HG02885 (cell line): Measurements from ENCODE around the gene USP6.
"Not testable (repeated sequence)": the region's sequence is repeated elsewhere in the genome, so short reads cannot be mapped to it uniquely, and the experiment has no call there.

Source experiments
- ATAC-seq: cut with Tn5 transposase; IDR thresholded peaks from one replicate; pipeline ENCODE4 v1.9.1; 2021; ENCODE audit warnings: mild to moderate bottlenecking; ENCODE audit not compliant: unreplicated experiment, poor library complexity

USP6 gene

GRCh38 chr17:5182597-5183409, 67.0 kb downstream of the USP6 start:
- ATAC-seq, result no peak

GRCh38 chr17:5183410-5183793, 67.6 kb downstream of the USP6 start:
- no peak for ATAC-seq

- ATAC-seq, result no peak
Observed at GRCh38 chr17:5184288-5184687, 68.5 kb downstream of the USP6 start.

GRCh38 chr17:5191541-5192417, 75.9 kb downstream of the USP6 start, which contains the start of gene ZNF594:
Gene ZNF594 (minus strand): TSS chr17:5191868. CDS start chr17:5184256, 7,612 bp downstream.
- ATAC-seq, result peak; percentile 97

GRCh38 chr17:5194346-5194745, 78.5 kb downstream of the USP6 start:
- no peak for ATAC-seq

- ATAC-seq, result no peak
Observed at GRCh38 chr17:5198472-5198871, 82.6 kb downstream of the USP6 start.

- ATAC-seq, result no peak
Observed at GRCh38 chr17:5200360-5200759, 84.5 kb downstream of the USP6 start.

GRCh38 chr17:5201011-5201410, 85.2 kb downstream of the USP6 start:
- no peak for ATAC-seq

- no peak for ATAC-seq
Observed at GRCh38 chr17:5203178-5203907, 87.5 kb downstream of the USP6 start.

- ATAC-seq, result no peak
Observed at GRCh38 chr17:5203908-5204294, 88.1 kb downstream of the USP6 start.

- no peak for ATAC-seq
Observed at GRCh38 chr17:5209396-5209795, 93.6 kb downstream of the USP6 start.

GRCh38 chr17:5210091-5210490, 94.3 kb downstream of the USP6 start:
- no peak for ATAC-seq

GRCh38 chr17:5210614-5211252, 94.9 kb downstream of the USP6 start:
- ATAC-seq, result no peak

GRCh38 chr17:5211458-5211857, 95.6 kb downstream of the USP6 start:
- no peak for ATAC-seq

GRCh38 chr17:5217562-5217961, 101.7 kb downstream of the USP6 start:
- not testable (repeated sequence) for ATAC-seq

GRCh38 chr17:5219536-5219935, 103.7 kb downstream of the USP6 start:
- ATAC-seq, result no peak

GRCh38 chr17:5220074-5220473, 104.2 kb downstream of the USP6 start:
- ATAC-seq, result no peak

GRCh38 chr17:5221912-5222311, 106.1 kb downstream of the USP6 start:
- not testable (repeated sequence) for ATAC-seq
